ENCODE measurements around the gene SLC5A7. TPM values are rescaled to one million over a fixed set of nuclear protein-coding genes. Genes with fewer than 3 reads are reported as not detected.

SLC5A7 gene
- polyA plus RNA-seq, 3 donors, result not detected

DNA sequence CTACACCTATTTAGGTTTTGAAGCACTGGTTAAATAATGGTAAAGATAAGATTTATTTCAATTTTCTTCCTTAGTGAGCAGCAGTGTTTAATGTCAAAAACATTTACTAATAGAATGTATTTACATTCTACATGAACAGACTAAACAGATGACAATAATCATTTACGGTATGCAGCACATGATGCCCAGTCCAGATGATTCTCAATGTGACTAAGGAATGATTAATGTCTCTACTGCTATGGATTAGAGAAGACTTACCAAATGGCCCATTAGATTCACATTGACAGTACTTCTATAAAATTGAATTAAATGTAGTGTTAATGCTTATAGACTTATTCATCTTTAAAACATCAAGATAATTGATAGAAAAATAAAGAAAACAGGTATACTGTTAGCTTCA, 22.1 kb upstream of the SLC5A7 start:
- Histone ChIP-seq H3K4me3 (replicated peaks in 1 of 3; ENCODE audit: low read depth in 2 of 3, low read length in 3 of 3) (no peak overlapping the region), H3K9me3 (replicated peaks in 1 of 2; ENCODE audit: control insufficient read depth in 1 of 2, insufficient read depth in 1 of 2, low read length in 2 of 2) (no peaks in the 10 kb centered on the region), H3K36me3 (replicated peaks in 1 of 2; ENCODE audit: control insufficient read depth in 1 of 2, insufficient read depth in 2 of 2, low read length in 2 of 2) (no peaks in the 10 kb centered on the region), H3K9ac (ENCODE audit: insufficient read depth, low read length, poor library complexity, severe bottlenecking) (no peak overlapping the region), H3K4me2 (replicated peaks; ENCODE audit: extremely low read depth, low read length, poor library complexity, severe bottlenecking) (no peak overlapping the region), H2AFZ (ENCODE audit: insufficient read depth, low read depth, low read length, poor library complexity, severe bottlenecking) (no peak overlapping the region), H3K79me2 (ENCODE audit: insufficient read depth, low read length) (no peaks in the 10 kb centered on the region), H3K4me1 (ENCODE audit: control insufficient read depth in 1 of 2, insufficient read depth in 2 of 2, low read length in 2 of 2) (no peaks in the 10 kb centered on the region), H4K20me1 (ENCODE audit: insufficient read depth, low read length) (no peaks in the 10 kb centered on the region), H3K27me3 (ENCODE audit: control insufficient read depth in 2 of 2, insufficient read depth in 2 of 2, low read length in 2 of 2) (no peaks in the 10 kb centered on the region), H3K27ac (ENCODE audit: low read depth in 1 of 2, low read length in 2 of 2) (no peak overlapping the region)
- peaks cover 0 to 2% (median 0%) of the 10 kb centered on the region in 3 donors for H3K27me3 Mint-ChIP-seq (ENCODE audit: low read depth in 3 of 3)
- DNase-seq, result no peak
- no peak overlapping the region for H3K27ac Mint-ChIP-seq
- H3K4me3 Mint-ChIP-seq, result no peak overlapping the region
- H3K9me3 Mint-ChIP-seq, result peaks cover 0 to 7% (median 2%) of the 10 kb centered on the region in 7 donors
- WGBS (ENCODE audit: insufficient coverage), result no CpG with 5 or more reads among the region's 1 CpG
- H3K4me1 Mint-ChIP-seq, result no peaks in the 10 kb centered on the region
- no peaks in the 10 kb centered on the region for H3K36me3 Mint-ChIP-seq
- TF ChIP-seq CTCF (IDR thresholded peaks at IDR 0.05), result no peak
- intact Hi-C loops (cut with micrococcal nuclease), result no loop called here

GRCh38 chr2:107984707-107985106, 1.6 kb upstream of the SLC5A7 start:
- Histone ChIP-seq H3K27ac (ENCODE audit: low read depth in 1 of 2, low read length in 2 of 2) (no peak overlapping the region), H3K9me3 (replicated peaks in 1 of 2; ENCODE audit: control insufficient read depth in 1 of 2, insufficient read depth in 1 of 2, low read length in 2 of 2) (peaks cover 0 to 4% of the 10 kb centered on the region in 2 donors), H3K9ac (ENCODE audit: insufficient read depth, low read length, poor library complexity, severe bottlenecking) (no peak overlapping the region), H2AFZ (ENCODE audit: insufficient read depth, low read depth, low read length, poor library complexity, severe bottlenecking) (no peak overlapping the region), H3K36me3 (replicated peaks in 1 of 2; ENCODE audit: control insufficient read depth in 1 of 2, insufficient read depth in 2 of 2, low read length in 2 of 2) (no peaks in the 10 kb centered on the region), H4K20me1 (ENCODE audit: insufficient read depth, low read length) (no peaks in the 10 kb centered on the region), H3K79me2 (ENCODE audit: insufficient read depth, low read length) (no peaks in the 10 kb centered on the region), H3K27me3 (ENCODE audit: control insufficient read depth in 2 of 2, insufficient read depth in 2 of 2, low read length in 2 of 2) (peaks cover 15 to 37% of the 10 kb centered on the region in 2 donors), H3K4me1 (ENCODE audit: control insufficient read depth in 1 of 2, insufficient read depth in 2 of 2, low read length in 2 of 2) (no peaks in the 10 kb centered on the region), H3K4me2 (replicated peaks; ENCODE audit: extremely low read depth, low read length, poor library complexity, severe bottlenecking) (no peak overlapping the region), H3K4me3 (replicated peaks in 1 of 3; ENCODE audit: low read depth in 2 of 3, low read length in 3 of 3) (no peak overlapping the region)
- no peaks in the 10 kb centered on the region for H3K36me3 Mint-ChIP-seq
- H3K9me3 Mint-ChIP-seq, result peaks cover 0 to 3% (median 0%) of the 10 kb centered on the region in 7 donors
- no peaks in the 10 kb centered on the region for H3K4me1 Mint-ChIP-seq
- intact Hi-C loops (cut with micrococcal nuclease), result no loop called here
- WGBS (ENCODE audit: insufficient coverage), result 93% methylated on average over 2 of the region's 2 CpGs
- no peak for TF ChIP-seq CTCF (IDR thresholded peaks at IDR 0.05)
- no peak overlapping the region for H3K4me3 Mint-ChIP-seq
- H3K27me3 Mint-ChIP-seq (ENCODE audit: low read depth in 3 of 3), result peaks cover 28 to 33% (median 33%) of the 10 kb centered on the region in 3 donors
- no peak overlapping the region for H3K27ac Mint-ChIP-seq
- no peak for DNase-seq
